Suprapubic skin (tissue), 4 donors: ENCODE results near the gene RBM8A. TPM values are rescaled to one million over a fixed set of nuclear protein-coding genes. Genes with fewer than 3 reads are reported as not detected.

Experiments used
- DNase-seq, 2 donors: peaks; one replicate each; pipeline ENCODE4 v3.0.0-alpha.2; 2019; ENCODE audit warnings: low spot score in 2 of 2
- H3K27ac ChIP-seq: fragments of 200-600 bp; sonication (generic); one replicate; pipeline ENCODE4 v1.5.1; 2019
- H3K27me3 ChIP-seq: fragments of 200-600 bp; sonication (generic); one replicate; pipeline ENCODE4 v1.5.1; 2019
- H3K36me3 ChIP-seq: fragments of 200-600 bp; sonication (generic); one replicate; pipeline ENCODE4 v1.5.1; 2019
- H3K4me1 ChIP-seq: fragments of 200-600 bp; sonication (generic); one replicate; pipeline ENCODE4 v1.5.1; 2019
- H3K4me3 ChIP-seq: fragments of 200-600 bp; sonication (generic); one replicate; pipeline ENCODE4 v1.5.1; 2019; ENCODE audit warnings: mild to moderate bottlenecking
- H3K9me3 ChIP-seq: fragments of 200-600 bp; sonication (generic); one replicate; pipeline ENCODE4 v1.5.1; 2019
- EP300 ChIP-seq: sonication (generic); formaldehyde crosslinking; IDR thresholded peaks from one replicate; pipeline ENCODE4 v1.6.1; 2017; ENCODE audit warnings: antibody characterized with exemption
- POLR2A ChIP-seq, 2 donors: fragments of 450-650 bp; IDR thresholded peaks; one replicate each; pipeline ENCODE4 v1.6.1; 2017; ENCODE audit warnings: antibody characterized with exemption in 2 of 2, mild to moderate bottlenecking in 2 of 2, moderate library complexity in 2 of 2
- POLR2AphosphoS5 ChIP-seq, 3 donors: sonication (generic); formaldehyde crosslinking; IDR thresholded peaks; one replicate each; pipeline ENCODE4 v1.6.1; 2017; ENCODE audit warnings: antibody characterized with exemption in 3 of 3
- WGBS: methylation state at CpG from one replicate; pipeline ENCODE4 v1.1.5; 2018; 5-methylcytosine and 5-hydroxymethylcytosine counted together
- total RNA-seq, 4 donors: library from RNA; depleted of rRNA; stranded (reverse); fragments of >200 nt; gene quantifications; one replicate each; pipeline ENCODE4 v1.1.0, GENCODE V29; 2016
- TF ChIP-seq, protein P1 (sequence below), 2 donors: fragments of 200-600 bp in 1 of 2; fragments of 450-650 bp in 1 of 2; sonication (generic) in 1 of 2; IDR thresholded peaks; one replicate each; pipeline ENCODE4 v1.5.1; 2016 to 2019; ENCODE audit warnings: antibody characterized with exemption in 2 of 2, mild to moderate bottlenecking in 1 of 2, moderate library complexity in 1 of 2

Gene RBM8A
- 100 to 1,000 TPM in 3 of 4 donors, 10 to 100 TPM in 1; 92.2 to 186 (median 134) TPM for total RNA-seq

DNA sequence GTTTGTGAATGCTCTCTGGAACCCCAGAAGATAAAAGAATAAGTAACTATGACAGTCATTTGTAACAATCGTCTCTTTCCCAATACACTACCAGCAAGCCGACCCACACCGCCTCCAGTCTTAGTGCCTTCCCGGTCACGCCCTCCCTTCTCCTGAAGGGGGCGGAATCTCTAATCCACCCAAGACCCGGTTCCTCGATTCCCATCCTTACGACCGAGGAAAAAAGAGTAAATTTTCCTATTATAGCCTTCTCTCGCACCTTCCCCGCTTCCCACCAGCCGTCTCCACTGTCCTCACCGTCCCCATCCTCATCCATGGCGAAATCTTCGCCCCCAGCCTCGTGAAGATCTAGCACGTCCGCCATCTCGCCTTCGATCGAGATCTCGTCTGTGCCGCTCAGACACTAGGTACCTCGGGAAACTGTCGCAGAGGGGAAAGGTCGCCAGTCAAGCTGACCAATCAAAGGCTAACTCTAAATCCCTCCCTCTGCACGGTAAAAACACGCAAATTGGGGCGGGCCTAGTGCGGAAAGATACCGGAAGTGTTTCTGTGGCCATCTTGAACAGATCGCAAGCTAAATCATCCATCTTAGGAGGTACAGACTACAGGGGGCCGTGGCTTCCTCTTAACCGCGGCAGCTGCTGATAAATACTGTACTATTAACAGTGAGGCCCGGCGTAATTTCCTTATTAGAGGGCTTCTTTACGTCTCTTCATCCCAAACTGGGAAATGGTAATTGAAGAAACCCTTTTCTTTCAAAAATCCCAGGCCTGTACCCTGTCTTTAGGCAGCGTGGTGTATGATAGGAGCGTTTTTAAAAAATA, at the start of gene RBM8A:
Gene RBM8A (minus strand): TSS at position 422 of the 824 bp plus-strand sequence. CDS start 58 bp downstream, at position 364.
- Histone ChIP-seq H3K4me1 (peaks cover 20% of the 10 kb centered on the region), H3K27me3 (no peaks in the 10 kb centered on the region), H3K36me3 (peaks cover 22% of the 10 kb centered on the region), H3K9me3 (no peaks in the 10 kb centered on the region), H3K27ac (peak within 1 kb of the TSS; percentile 97), H3K4me3 (peak within 1 kb of the TSS; percentile 78)
- TF ChIP-seq POLR2AphosphoS5 (IDR thresholded peaks at IDR 0.05), result peak; percentile 95 to 97 (median 95)
- TF ChIP-seq, protein P1, sequence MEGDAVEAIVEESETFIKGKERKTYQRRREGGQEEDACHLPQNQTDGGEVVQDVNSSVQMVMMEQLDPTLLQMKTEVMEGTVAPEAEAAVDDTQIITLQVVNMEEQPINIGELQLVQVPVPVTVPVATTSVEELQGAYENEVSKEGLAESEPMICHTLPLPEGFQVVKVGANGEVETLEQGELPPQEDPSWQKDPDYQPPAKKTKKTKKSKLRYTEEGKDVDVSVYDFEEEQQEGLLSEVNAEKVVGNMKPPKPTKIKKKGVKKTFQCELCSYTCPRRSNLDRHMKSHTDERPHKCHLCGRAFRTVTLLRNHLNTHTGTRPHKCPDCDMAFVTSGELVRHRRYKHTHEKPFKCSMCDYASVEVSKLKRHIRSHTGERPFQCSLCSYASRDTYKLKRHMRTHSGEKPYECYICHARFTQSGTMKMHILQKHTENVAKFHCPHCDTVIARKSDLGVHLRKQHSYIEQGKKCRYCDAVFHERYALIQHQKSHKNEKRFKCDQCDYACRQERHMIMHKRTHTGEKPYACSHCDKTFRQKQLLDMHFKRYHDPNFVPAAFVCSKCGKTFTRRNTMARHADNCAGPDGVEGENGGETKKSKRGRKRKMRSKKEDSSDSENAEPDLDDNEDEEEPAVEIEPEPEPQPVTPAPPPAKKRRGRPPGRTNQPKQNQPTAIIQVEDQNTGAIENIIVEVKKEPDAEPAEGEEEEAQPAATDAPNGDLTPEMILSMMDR (IDR thresholded peaks at IDR 0.05), result peak; percentile 67 to 72
- TF ChIP-seq POLR2A (IDR thresholded peaks at IDR 0.05), result peak; percentile 76 to 99
- TF ChIP-seq EP300, result no peak
- peak; percentile 98 for DNase-seq
- under 1% methylated on average over 41 of the region's 41 CpGs for WGBS

DNA sequence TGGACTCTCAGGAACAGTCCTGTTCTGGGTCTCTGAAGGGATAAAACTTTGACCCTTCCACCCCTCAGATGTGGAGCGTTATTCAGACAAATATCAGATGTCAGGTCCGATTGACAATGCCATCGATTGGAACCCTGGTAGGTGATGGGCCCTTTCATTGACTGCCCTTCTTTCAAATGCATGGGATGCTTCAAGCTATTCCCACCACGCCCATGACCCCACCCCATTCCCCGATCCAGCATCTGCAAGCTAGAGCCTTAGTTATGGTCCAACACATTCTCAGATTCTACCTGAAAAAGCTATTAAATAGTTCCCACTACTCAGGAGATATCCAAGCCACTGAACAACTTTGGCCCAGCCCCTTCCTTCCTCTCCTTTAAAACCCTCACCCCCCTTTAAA, 49.7 kb upstream of the RBM8A start:
- peaks cover 48% of the 10 kb centered on the region for H3K4me1 ChIP-seq
- peak; percentile 63 to 67 for DNase-seq
- H3K4me3 ChIP-seq, result no peak overlapping the region
- H3K27ac ChIP-seq, result peak overlapping the region; percentile 95
- no peaks in the 10 kb centered on the region for H3K27me3 ChIP-seq
- WGBS, result 74% methylated on average over 5 of the region's 5 CpGs
- TF ChIP-seq POLR2AphosphoS5 (IDR thresholded peaks at IDR 0.05) (no peak), EP300 (no peak), POLR2A (IDR thresholded peaks at IDR 0.05) (no peak)
- TF ChIP-seq, protein P1 (IDR thresholded peaks at IDR 0.05), result no peak
- no peaks in the 10 kb centered on the region for H3K9me3 ChIP-seq
- H3K36me3 ChIP-seq, result no peaks in the 10 kb centered on the region

DNA sequence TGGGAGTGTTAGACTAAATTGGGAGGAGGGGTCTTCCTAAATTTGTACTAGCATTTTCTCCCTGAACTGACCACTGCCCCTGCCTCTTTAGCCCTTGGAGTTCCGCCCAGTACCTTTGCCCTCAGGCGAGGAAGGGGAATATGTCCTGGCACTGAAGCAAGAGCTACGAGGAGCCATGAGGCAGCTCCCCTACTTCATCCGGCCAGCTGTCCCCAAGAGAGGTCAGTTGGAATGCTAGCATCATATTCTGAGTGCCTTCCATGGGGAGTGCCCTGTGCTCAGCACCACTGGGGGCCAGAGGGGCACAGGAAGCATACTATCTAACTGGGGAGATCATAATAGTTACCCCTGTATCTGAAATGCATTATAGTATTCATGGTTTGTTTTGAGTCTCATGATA, 47.9 kb upstream of the RBM8A start:
- Histone ChIP-seq H3K9me3 (no peaks in the 10 kb centered on the region), H3K4me1 (peaks cover 32% of the 10 kb centered on the region), H3K27me3 (no peaks in the 10 kb centered on the region), H3K4me3 (no peak overlapping the region), H3K27ac (no peak overlapping the region), H3K36me3 (no peaks in the 10 kb centered on the region)
- no peak for TF ChIP-seq POLR2A (IDR thresholded peaks at IDR 0.05)
- no peak for TF ChIP-seq EP300
- TF ChIP-seq, protein P1 (IDR thresholded peaks at IDR 0.05), result no peak
- no peak for TF ChIP-seq POLR2AphosphoS5 (IDR thresholded peaks at IDR 0.05)
- peak in 1 of 2 donors; percentile 60 for DNase-seq
- WGBS, result 68% methylated on average over 4 of the region's 4 CpGs

DNA sequence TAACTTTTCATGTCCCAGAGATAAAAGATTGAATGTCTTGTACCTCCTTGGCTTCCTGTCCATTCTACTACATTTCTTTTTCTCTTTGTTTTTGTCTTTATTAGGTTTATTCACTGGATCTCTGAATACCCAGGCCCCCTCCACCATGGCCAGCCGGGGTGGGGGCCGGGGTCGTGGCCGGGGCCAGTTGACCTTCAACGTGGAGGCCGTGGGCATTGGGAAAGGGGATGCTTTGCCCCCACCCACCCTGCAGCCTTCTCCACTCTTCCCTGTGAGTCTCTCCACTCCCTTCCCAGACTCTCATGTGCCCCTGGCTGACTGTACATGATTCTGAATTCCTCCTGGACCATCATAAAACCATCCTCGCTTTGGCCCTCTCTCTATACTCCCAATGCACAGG, 47.4 kb upstream of the RBM8A start:
- no peaks in the 10 kb centered on the region for H3K9me3 ChIP-seq
- H3K27ac ChIP-seq, result no peak overlapping the region
- no peaks in the 10 kb centered on the region for H3K36me3 ChIP-seq
- TF ChIP-seq POLR2A (IDR thresholded peaks at IDR 0.05) (no peak), EP300 (no peak), POLR2AphosphoS5 (IDR thresholded peaks at IDR 0.05) (no peak)
- H3K4me3 ChIP-seq, result no peak overlapping the region
- no peaks in the 10 kb centered on the region for H3K27me3 ChIP-seq
- H3K4me1 ChIP-seq, result peaks cover 27% of the 10 kb centered on the region
- 84% methylated on average over 7 of the region's 7 CpGs for whole genome bisulfite sequencing
- peak in 1 of 2 donors; percentile 48 for DNase-seq

DNA sequence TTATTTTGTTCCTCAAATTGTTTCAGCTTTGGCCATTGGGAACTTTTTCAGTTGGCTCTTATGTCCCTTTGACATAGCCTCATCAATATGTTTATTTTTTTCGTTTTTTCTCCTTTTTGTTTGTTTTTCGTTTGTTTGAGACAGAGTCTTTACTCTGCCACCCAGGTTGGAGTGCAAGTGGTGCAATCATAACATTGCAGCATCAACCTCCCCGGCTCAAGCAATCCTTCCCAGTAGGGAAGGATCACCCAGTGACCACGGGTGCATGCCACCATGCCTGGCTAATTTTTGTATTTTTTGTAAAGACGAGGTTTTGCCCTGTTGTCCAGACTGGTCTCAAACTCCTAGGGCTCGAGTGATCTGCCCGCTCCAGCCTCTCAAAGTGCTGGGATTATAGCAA, 45.3 kb upstream of the RBM8A start:
- peak in 1 of 2 donors; percentile 37 for DNase-seq
- Histone ChIP-seq H3K4me1 (peaks cover 6% of the 10 kb centered on the region), H3K27ac (no peak overlapping the region), H3K27me3 (no peaks in the 10 kb centered on the region), H3K36me3 (no peaks in the 10 kb centered on the region), H3K9me3 (no peaks in the 10 kb centered on the region), H3K4me3 (no peak overlapping the region)
- TF ChIP-seq EP300, result no peak
- no peak for TF ChIP-seq POLR2A (IDR thresholded peaks at IDR 0.05)
- TF ChIP-seq, protein P1 (IDR thresholded peaks at IDR 0.05), result no peak
- no peak for TF ChIP-seq POLR2AphosphoS5 (IDR thresholded peaks at IDR 0.05)
- WGBS, result 86% methylated on average over 7 of the region's 7 CpGs
